H9 (cell line): Measurements from ENCODE around the gene LINGO3. TPM values are rescaled to one million over a fixed set of nuclear protein-coding genes. Genes with fewer than 3 reads are reported as not detected.

ENCODE experiments used
- DNase-seq: peaks from one replicate; pipeline ENCODE4 v3.0.0-alpha.2; 2017
- H2AFZ ChIP-seq: one replicate; pipeline ENCODE4 v1.6.1; 2013; ENCODE audit warnings: mild to moderate bottlenecking, low read length, control low read depth, moderate library complexity
- H2AK5ac ChIP-seq: 2 replicates; pipeline ENCODE4 v1.6.1; 2013; ENCODE audit warnings: low read length, control low read depth, mixed read lengths; ENCODE audit not compliant: insufficient read length
- H2BK120ac ChIP-seq: one replicate; pipeline ENCODE4 v1.6.1; 2013; ENCODE audit warnings: low read depth, mild to moderate bottlenecking, low read length, control low read depth, inconsistent platforms; ENCODE audit not compliant: poor library complexity, severe bottlenecking
- H2BK12ac ChIP-seq: 2 replicates; pipeline ENCODE4 v1.6.1; 2013; ENCODE audit warnings: low read length, control low read depth, mixed read lengths, low read depth; ENCODE audit not compliant: insufficient read length
- H2BK15ac ChIP-seq: 2 replicates; pipeline ENCODE4 v1.6.1; 2013; ENCODE audit warnings: low read depth, low read length, control low read depth
- H2BK20ac ChIP-seq: one replicate; pipeline ENCODE4 v1.6.1; 2013; ENCODE audit warnings: low read depth, mild to moderate bottlenecking, low read length, control low read depth, inconsistent platforms; ENCODE audit not compliant: poor library complexity, severe bottlenecking
- H2BK5ac ChIP-seq: 2 replicates; pipeline ENCODE4 v1.6.1; 2013; ENCODE audit warnings: low read length, control low read depth, mixed read lengths; ENCODE audit not compliant: insufficient read length
- H3K14ac ChIP-seq: 2 replicates; pipeline ENCODE4 v1.6.1; 2013; ENCODE audit warnings: low read length, control low read depth; ENCODE audit not compliant: insufficient read depth
- H3K18ac ChIP-seq: 2 replicates; pipeline ENCODE4 v1.6.1; 2013; ENCODE audit warnings: low read depth, mild to moderate bottlenecking, mixed read lengths, low read length, control low read depth; ENCODE audit not compliant: insufficient read length
- H3K23ac ChIP-seq: 2 replicates; pipeline ENCODE4 v1.6.1; 2013; ENCODE audit warnings: low read length, control low read depth, mixed read lengths, low read depth; ENCODE audit not compliant: insufficient read length
- H3K23me2 ChIP-seq: 2 replicates; pipeline ENCODE4 v1.6.1; 2013; ENCODE audit warnings: low read depth, mild to moderate bottlenecking, mixed read lengths, low read length, control low read depth; ENCODE audit not compliant: insufficient read length, poor library complexity, severe bottlenecking
- H3K27ac ChIP-seq: 2 replicates; pipeline ENCODE4 v1.5.1; 2013; ENCODE audit warnings: low read length, control low read depth, mixed read lengths, low read depth; ENCODE audit not compliant: insufficient read length
- H3K27me3 ChIP-seq: 2 replicates; pipeline ENCODE4 v1.6.1; 2013; ENCODE audit warnings: low read length, control low read depth, inconsistent platforms; ENCODE audit not compliant: insufficient read depth
- H3K4ac ChIP-seq: 2 replicates; pipeline ENCODE4 v1.6.1; 2013; ENCODE audit warnings: low read depth, mild to moderate bottlenecking, control low read depth, inconsistent platforms, low read length, moderate library complexity
- H3K4me1 ChIP-seq: 2 replicates; pipeline ENCODE4 v1.6.1; 2013; ENCODE audit warnings: low read length, control low read depth, inconsistent platforms; ENCODE audit not compliant: insufficient read depth
- H3K4me2 ChIP-seq: 2 replicates; pipeline ENCODE4 v1.6.1; 2013; ENCODE audit warnings: low read length, control low read depth, mixed read lengths; ENCODE audit not compliant: insufficient read length, insufficient read depth
- H3K56ac ChIP-seq: 2 replicates; pipeline ENCODE4 v1.6.1; 2013; ENCODE audit warnings: low read depth, mild to moderate bottlenecking, mixed read lengths, low read length, control low read depth; ENCODE audit not compliant: insufficient read length
- H3K79me1 ChIP-seq: 2 replicates; pipeline ENCODE4 v1.6.1; 2013; ENCODE audit warnings: low read depth, mild to moderate bottlenecking, moderate library complexity, low read length, control low read depth, inconsistent platforms; ENCODE audit not compliant: insufficient read depth, poor library complexity, severe bottlenecking
- H3K79me2 ChIP-seq: 2 replicates; pipeline ENCODE4 v1.6.1; 2013; ENCODE audit warnings: low read length, control low read depth, inconsistent platforms; ENCODE audit not compliant: insufficient read depth
- H3K9ac ChIP-seq: 2 replicates; pipeline ENCODE4 v1.6.1; 2013; ENCODE audit warnings: low read length, control low read depth, mixed read lengths; ENCODE audit not compliant: insufficient read length; ENCODE audit errors: extremely low read depth
- H3K9me3 ChIP-seq: one replicate; pipeline ENCODE4 v1.6.1; 2013; ENCODE audit warnings: low read depth, low read length, inconsistent platforms; ENCODE audit not compliant: control insufficient read depth
- H3T11ph ChIP-seq: one replicate; pipeline ENCODE4 v1.6.1; 2013; ENCODE audit warnings: mild to moderate bottlenecking, low read length, control low read depth, inconsistent platforms
- H4K20me1 ChIP-seq: one replicate; pipeline ENCODE4 v1.6.1; 2013; ENCODE audit not compliant: control insufficient read depth, insufficient read length, insufficient read depth
- H4K5ac ChIP-seq: 2 replicates; pipeline ENCODE4 v1.6.1; 2013; ENCODE audit warnings: low read depth, mild to moderate bottlenecking, mixed read lengths, low read length, control low read depth; ENCODE audit not compliant: insufficient read length
- H4K8ac ChIP-seq: replicated peaks from 2 replicates; pipeline ENCODE4 v1.6.1; 2013; ENCODE audit warnings: low read length, control low read depth, mixed read lengths, low read depth; ENCODE audit not compliant: insufficient read length
- H4K91ac ChIP-seq: 2 replicates; pipeline ENCODE4 v1.6.1; 2013; ENCODE audit warnings: low read depth, mild to moderate bottlenecking, moderate library complexity, mixed read lengths, low read length, control low read depth; ENCODE audit not compliant: insufficient read length
- H3K27ac Mint-ChIP-seq, 3 experiments: 2 replicates in 2 of 3; 3 replicates in 1 of 3; pipeline ENCODE4 v1.8.0; 2020 to 2021; ENCODE audit warnings: mixed read lengths in 3 of 3, mild to moderate bottlenecking in 1 of 3, moderate library complexity in 1 of 3
- H3K27me3 Mint-ChIP-seq: 2 replicates; pipeline ENCODE4 v1.8.0; 2021; ENCODE audit warnings: low read depth, mild to moderate bottlenecking, moderate library complexity, mixed read lengths
- H3K36me3 Mint-ChIP-seq, 3 experiments: 2 replicates in 2 of 3; 3 replicates in 1 of 3; pipeline ENCODE4 v1.8.0; 2020 to 2021; ENCODE audit warnings: low read depth in 3 of 3, mixed read lengths in 3 of 3; ENCODE audit not compliant: insufficient read depth in 1 of 3
- H3K4me1 Mint-ChIP-seq, 2 experiments: 2 replicates each; pipeline ENCODE4 v1.8.0; 2020; ENCODE audit warnings: mixed read lengths in 2 of 2
- H3K4me3 Mint-ChIP-seq, 2 experiments: 2 replicates in 1 of 2; 3 replicates in 1 of 2; pipeline ENCODE4 v1.8.0; 2020 to 2021; ENCODE audit warnings: mild to moderate bottlenecking in 2 of 2, mixed read lengths in 2 of 2, moderate library complexity in 1 of 2
- H3K9me3 Mint-ChIP-seq, 2 experiments: 2 replicates in 1 of 2; 3 replicates in 1 of 2; pipeline ENCODE4 v1.8.0; 2020; ENCODE audit warnings: mild to moderate bottlenecking in 2 of 2, mixed read lengths in 2 of 2, moderate library complexity in 1 of 2
- WGBS: extraction: QIAGEN DNeasy Blood & Tissue Kit; methylation state at CpG from one replicate; pipeline ENCODE4 v1.1.7; 2013; ENCODE audit warnings: missing lambda C conversion rate, low lambda C conversion rate, mixed read lengths; ENCODE audit not compliant: insufficient read length; ENCODE audit errors: extremely low coverage; 5-methylcytosine and 5-hydroxymethylcytosine counted together
- total RNA-seq: library from RNA; stranded (reverse); gene quantifications from 2 replicates; pipeline ENCODE4 v1.2.1, GENCODE V29; 2021
- TF ChIP-seq, protein P1 (sequence below): fragments of 200-600 bp; sonication (generic); conservative IDR thresholded peaks from 3 replicates; pipeline ENCODE4 v1.8.0; 2021; ENCODE audit warnings: antibody characterized with exemption, mild to moderate bottlenecking

Gene LINGO3
- total RNA-seq, 1 experiment from 2014 or later: 0.28 TPM

DNA sequence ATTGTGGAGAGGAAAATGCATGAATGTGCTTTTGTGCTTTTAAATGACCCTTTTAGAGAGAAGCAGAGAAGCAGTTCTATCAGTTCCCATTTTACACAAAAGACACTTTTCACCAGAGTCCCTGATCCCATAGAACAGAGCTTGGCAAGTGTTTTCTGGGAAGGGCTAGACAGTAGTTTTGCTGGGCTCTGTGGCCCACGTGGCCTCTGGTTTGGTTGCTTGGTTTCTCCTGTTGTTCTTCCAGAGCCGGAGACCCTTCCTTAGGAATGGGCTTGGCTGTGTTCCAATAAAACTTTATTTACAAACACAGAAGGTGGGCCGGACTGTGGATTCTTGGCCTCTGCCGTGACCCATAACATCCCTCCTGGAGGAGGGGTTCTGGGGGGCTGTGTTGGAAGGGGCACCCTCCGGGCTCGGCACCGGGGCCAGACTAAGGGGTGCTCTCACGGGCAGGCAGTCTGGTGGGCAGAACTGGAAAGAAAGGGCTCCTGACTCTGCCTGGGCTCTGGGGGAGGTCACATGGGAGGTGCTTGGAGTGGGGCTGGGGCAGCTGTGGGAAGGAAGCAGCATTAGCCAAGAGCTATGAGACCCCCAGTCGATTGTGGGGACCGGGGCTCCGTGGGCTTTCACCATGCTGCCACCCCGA, 23.8 kb upstream of the LINGO3 start:
- no peaks in the 10 kb centered on the region for H3K9me3 ChIP-seq
- H3K18ac ChIP-seq: no peak overlapping the region
- no peak overlapping the region for H2BK20ac ChIP-seq
- H3K56ac ChIP-seq: no peak overlapping the region
- H3K9me3 Mint-ChIP-seq: peaks cover 3 to 6% of the 10 kb centered on the region in 2 experiments; a peak in 4 of 5 replicates
- H3K27ac Mint-ChIP-seq: peak overlapping the region; percentile 69 to 84 (median 73); a peak in 5 of 7 replicates
- H2AK5ac ChIP-seq: no peak overlapping the region
- TF ChIP-seq, protein P1, sequence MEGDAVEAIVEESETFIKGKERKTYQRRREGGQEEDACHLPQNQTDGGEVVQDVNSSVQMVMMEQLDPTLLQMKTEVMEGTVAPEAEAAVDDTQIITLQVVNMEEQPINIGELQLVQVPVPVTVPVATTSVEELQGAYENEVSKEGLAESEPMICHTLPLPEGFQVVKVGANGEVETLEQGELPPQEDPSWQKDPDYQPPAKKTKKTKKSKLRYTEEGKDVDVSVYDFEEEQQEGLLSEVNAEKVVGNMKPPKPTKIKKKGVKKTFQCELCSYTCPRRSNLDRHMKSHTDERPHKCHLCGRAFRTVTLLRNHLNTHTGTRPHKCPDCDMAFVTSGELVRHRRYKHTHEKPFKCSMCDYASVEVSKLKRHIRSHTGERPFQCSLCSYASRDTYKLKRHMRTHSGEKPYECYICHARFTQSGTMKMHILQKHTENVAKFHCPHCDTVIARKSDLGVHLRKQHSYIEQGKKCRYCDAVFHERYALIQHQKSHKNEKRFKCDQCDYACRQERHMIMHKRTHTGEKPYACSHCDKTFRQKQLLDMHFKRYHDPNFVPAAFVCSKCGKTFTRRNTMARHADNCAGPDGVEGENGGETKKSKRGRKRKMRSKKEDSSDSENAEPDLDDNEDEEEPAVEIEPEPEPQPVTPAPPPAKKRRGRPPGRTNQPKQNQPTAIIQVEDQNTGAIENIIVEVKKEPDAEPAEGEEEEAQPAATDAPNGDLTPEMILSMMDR: no peak
- no CpG with 5 or more reads among the region's 12 CpGs for WGBS
- H3K36me3 Mint-ChIP-seq: peaks cover 7 to 22% (median 16%) of the 10 kb centered on the region in 3 experiments
- peaks cover 9% of the 10 kb centered on the region for H3K23me2 ChIP-seq
- no peak overlapping the region for H2BK5ac ChIP-seq
- peaks cover 5% of the 10 kb centered on the region for H4K20me1 ChIP-seq
- no peak overlapping the region for H2BK120ac ChIP-seq
- no peak overlapping the region for H2BK15ac ChIP-seq
- H3T11ph ChIP-seq: no peak overlapping the region
- H3K4me1 ChIP-seq: peaks cover 5% of the 10 kb centered on the region; the same call in 1 of the 2 replicates
- H4K8ac ChIP-seq: no peak overlapping the region
- H3K27me3 Mint-ChIP-seq: peaks cover 1% of the 10 kb centered on the region; the same call in 1 of the 2 replicates
- H3K4me3 Mint-ChIP-seq: peak overlapping the region; percentile 43 to 67; a peak in 2 of 5 replicates
- H4K5ac ChIP-seq: no peak overlapping the region
- H3K27me3 ChIP-seq: no peaks in the 10 kb centered on the region
- no peak overlapping the region for H3K4me2 ChIP-seq
- H3K79me1 ChIP-seq: peaks cover 2% of the 10 kb centered on the region
- H2AFZ ChIP-seq: no peak overlapping the region
- no peak overlapping the region for H3K9ac ChIP-seq
- H2BK12ac ChIP-seq: no peak overlapping the region
- DNase-seq: no peak
- no peak overlapping the region for H3K27ac ChIP-seq
- no peak overlapping the region for H4K91ac ChIP-seq
- H3K14ac ChIP-seq: no peak overlapping the region; the same call in 1 of the 2 replicates
- H3K79me2 ChIP-seq: peaks cover 7% of the 10 kb centered on the region; the same call in 1 of the 2 replicates
- H3K23ac ChIP-seq: no peak overlapping the region
- no peak overlapping the region for H3K4ac ChIP-seq
- peaks cover 36 to 51% of the 10 kb centered on the region in 2 experiments for H3K4me1 Mint-ChIP-seq
